Fibroblast of gingiva (primary cell): ENCODE measurements around the gene FREM3.
"Not testable (repeated sequence)": the region's sequence is repeated elsewhere in the genome, so short reads cannot be mapped to it uniquely, and the experiment has no call there.

Experiments used
- DNase-seq: peaks from one replicate; pipeline ENCODE4 v3.0.0-alpha.2; 2011; ENCODE audit warnings: low read depth

The FREM3 gene

DNA sequence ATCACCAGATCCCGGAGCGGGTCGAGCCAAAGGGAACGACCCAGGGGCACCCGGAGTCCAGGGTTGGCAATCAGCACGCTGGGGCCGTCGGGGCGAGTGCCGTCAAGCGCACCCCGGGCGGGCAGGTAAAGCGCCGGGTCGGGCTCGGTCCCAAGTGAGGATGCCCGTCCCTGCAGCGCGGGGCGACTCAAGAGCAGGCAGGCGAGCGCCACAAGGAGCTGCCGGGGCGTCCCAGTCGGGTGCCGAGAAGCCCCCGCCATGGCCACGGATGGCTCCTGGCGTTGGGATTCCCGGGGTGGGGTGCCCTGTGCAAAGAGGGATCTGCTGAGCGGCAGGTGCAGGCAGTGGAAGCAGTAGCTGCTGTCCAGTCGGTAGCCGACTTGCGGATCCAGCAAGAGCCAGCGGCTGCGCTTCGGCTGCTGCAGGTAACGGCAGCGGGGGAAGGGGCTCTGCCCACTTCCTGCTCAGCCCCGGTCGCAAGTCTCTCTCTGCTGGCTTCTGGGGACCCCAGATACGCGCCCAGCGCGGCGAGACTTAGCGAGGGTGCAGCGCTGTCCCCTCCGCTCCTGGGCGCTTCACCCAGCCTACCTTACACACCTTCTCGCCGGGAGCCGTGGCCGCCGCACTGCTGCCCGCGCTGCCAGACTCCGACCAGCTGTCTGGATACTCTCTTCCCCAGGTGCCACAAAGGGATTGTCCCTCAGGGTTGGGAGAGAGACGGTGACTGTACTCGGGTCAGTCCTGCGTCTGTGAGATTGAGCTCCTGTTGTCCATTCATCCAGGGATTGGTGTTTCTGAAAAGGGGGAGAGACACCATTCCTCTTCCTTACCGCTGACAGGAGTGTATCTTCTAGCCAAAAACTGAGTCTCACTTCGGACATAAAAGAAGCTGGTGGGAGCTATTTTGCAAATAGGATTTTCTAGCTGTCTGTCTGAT is at the start of gene FREM3:
Gene FREM3, minus strand, starts transcription at position 260 of the 937 bp plus-strand sequence. Its CDS starts 0 bp downstream, at position 260.
- DNase-seq: no peak

DNA sequence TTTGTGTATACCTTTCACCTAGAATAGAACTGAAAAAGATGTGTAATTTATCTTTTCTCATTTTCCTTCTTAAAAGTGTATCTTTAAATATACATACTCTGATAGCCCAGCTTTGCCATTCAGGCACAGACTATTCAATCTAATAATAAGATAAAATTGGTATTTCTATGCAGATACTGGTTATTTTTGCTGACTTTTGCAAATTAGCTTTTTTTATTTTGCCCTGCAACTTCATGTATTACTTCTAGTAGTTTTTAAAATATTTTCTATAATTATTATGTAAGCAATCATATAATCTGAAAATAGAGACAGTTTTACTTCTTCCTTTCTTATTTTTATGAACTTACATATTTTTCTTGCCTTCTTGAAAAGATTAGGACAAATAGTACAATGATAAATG is 45.4 kb upstream of the FREM3 start:
- DNase-seq: no peak

DNA sequence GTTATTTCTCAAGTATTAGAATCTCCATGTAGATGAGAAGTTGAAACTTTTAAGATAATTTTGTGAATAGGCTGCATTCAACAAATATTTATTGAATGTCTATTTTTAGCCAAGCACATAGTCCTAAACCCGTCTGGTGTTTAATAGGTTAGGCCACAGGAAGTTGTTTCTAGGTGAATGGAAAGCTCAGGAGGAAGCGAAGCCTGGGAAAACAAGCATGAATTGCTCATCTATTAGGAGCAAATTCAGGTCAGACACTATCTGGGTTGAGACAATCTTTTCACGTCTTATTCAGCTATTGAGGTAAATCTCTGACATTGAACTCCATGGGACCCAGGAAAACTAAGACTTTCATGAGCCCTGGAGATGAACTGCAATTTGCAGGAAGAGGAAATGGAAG is 43.1 kb upstream of the FREM3 start:
- no peak for DNase-seq

DNA sequence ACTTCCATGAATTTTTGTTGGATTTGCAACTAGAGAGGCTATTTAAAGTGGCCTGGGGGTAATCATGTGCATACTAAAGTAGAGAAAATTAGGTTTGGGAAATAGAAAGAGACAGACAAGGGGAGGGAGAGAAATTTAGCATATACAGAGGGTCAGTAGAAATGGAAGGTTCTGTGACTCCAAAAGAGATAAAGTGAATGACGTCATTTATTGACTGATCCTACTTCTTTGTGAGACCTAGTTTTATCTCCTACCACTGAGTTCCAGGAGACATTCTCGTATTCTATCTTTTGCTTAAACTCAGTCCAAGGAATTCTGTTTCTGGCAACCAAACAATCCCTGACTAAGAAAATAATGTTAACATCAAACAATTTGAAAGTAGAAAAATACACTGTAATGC is 42.4 kb upstream of the FREM3 start:
- DNase-seq: no peak

DNA sequence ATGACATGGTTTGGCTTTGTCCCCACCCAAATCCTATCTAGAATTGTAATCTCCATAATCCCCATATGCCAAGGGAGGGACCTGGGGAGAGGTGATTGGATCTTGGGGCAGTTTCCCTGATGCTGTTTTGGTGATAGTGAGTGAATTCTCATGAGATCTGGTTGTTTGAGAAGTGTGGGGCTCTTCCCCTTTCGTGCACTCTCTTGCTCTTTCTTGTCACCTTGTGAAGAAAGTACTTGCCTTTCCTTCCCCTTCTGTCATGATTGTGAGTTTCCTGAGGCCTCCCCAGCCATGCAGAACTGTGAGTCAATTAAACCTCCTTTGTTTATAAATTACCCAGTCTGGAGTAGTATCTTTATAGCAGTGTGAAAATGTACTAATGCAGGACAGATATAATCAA is 36.4 kb upstream of the FREM3 start:
- DNase-seq: no peak

DNA sequence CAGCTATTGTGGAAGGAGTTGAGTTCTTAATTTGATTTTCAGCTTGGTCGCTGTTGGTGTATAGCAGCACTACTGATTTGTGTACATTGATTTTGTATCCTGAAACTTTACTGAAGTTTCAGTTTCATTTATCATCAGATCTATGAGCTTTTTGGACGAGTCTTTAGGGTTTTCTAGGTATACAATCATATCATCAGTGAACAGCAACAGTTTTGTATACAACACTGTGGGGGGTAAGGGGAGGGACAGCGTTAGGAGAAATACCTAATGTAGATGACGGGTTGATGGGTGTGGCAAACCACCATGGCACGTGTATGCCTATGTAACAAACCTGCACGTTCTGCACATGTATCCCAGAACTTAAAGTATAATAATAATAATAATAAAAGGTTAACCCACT is 35.6 kb upstream of the FREM3 start:
- DNase-seq: not testable (repeated sequence)

DNA sequence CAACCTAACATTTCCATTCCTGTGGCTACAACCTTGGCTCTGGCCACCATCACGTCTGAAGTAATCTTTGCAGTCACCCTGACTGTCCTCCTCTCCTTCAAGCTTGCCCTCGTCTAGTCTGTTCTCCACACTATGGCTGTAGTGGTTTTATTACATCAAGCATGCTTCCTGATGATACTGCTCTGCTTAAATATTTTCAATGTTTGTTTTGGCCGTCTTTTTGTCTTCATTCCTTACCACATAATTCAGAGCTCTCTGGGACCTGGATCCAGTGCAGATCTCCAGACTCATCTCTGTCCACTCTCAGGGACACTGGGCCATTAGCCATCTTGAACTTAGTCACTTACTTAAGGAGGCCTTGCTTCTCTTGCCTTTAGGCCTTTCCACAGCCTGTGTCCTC is 27.7 kb upstream of the FREM3 start:
- DNase-seq: peak; percentile 46

DNA sequence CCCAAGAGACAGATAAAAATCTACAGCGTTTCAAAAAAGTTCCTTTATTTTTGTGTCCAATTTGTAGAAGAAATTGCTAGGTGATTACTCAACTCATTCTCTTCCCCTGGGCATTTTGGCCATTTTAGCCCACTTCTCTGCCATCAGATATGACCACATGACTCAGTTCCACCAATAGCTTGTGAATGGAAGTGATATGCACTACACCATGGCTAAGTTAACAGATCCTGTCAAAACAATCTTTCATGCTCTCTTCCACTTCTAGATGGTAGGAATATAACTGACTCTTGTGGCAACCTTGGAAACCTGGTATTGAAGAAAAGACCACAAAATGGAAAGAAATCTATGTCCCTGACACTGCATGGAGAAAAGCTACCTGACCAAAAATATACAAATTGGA is 26.2 kb upstream of the FREM3 start:
- DNase-seq: no peak

DNA sequence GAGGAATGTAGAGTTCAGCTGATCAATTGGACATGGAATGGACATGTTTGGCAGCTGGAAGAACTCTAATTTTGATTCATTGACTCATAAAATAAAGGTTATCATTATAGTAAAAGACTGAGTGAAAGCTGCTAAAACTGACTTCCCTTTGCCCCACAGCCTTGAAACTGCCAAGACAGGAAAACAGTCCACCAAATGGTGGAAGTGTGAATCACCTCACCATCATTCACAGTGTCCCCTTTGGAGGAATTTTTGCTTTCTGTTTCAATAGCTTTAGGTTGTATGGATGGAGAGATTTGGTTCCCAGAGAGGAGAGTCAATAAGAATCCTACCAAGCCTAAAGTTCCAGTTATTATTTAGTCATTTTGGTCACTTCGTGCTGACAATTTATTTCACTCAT is 20.8 kb upstream of the FREM3 start:
- no peak for DNase-seq

DNA sequence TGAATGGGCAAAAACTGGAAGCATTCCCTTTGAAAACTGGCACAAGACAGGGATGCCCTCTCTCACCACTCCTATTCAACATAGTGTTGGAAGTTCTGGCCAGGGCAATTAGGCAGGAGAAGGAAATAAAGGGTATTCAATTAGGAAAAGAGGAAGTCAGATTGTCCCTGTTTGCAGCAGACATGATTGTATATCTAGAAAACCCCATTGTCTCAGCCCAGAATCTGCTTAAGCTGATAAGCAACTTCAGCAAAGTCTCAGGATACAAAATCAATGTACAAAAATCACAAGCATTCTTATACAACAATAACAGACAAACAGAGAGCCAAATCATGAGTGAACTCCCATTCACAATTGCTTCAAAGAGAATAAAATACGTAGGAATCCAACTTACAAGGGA is 18.3 kb upstream of the FREM3 start:
- DNase-seq: not testable (repeated sequence)

DNA sequence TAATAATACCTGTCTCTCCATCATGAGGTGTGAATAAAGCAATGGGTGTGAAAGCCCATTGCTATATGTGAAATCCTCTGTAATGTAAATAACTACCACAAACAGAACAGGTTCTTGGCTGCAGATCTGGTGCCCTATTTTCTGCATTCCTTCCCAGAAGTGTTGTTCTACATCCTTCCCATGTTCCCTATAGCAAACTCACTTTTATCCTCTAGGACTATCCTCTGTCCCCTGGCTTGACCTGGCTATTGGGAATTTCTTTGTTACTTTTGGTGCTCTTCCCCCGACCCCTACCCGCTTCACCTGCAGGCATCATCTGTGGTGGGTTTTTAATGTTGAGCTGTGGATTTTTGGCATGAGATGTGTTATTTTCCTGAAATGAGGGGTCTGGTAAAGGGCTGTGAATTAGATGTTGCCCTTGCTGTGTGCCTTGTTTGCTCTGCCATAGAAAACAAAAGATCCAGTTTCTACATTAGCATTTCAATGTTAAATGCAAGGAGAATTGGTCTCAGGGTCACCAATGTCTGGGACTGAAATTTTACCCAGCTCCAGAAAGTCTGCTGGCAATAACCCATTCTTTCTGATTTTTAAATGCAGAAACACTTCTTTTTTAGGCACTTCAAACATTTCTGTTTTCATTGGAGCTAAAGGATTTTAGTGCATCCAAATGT is 13.6 kb upstream of the FREM3 start:
- no peak for DNase-seq

DNA sequence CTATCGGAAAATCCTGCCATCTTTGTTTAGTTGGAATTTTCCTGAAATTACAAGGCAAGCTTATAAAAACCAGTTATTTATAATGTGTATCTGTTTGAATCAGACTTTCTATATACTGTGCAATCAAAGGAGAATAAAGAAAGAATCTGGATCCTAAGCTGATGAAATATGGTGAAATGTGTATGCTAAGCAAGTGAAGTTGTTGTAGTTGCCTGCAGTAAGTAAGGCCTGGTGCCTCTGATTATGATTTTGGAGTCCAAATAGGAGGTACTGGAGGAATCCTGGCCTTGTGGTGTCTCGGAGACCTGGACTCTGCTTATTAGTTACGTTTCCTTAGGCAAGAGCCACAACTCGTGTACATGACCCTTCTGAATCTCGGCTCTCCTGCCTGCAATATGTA is 13.1 kb upstream of the FREM3 start:
- no peak for DNase-seq

DNA sequence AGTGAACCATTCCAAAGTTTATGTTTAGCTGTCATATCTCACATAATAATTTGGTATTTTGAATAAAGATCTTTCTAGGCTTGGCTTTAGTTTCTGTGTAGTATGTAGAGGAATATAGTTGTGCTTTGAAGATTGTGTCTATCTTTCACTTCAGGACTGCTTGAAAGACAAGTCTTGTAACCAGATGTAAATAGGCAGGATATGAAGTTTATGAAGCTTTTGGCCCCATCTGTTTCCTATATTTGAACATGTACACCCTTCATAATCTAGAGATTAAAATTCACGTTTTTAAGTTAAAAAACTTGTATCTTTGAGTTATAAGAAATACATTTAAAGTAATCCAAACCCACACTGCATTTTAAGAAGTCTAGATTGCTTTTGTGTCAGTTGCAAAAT is 11.7 kb upstream of the FREM3 start:
- no peak for DNase-seq

DNA sequence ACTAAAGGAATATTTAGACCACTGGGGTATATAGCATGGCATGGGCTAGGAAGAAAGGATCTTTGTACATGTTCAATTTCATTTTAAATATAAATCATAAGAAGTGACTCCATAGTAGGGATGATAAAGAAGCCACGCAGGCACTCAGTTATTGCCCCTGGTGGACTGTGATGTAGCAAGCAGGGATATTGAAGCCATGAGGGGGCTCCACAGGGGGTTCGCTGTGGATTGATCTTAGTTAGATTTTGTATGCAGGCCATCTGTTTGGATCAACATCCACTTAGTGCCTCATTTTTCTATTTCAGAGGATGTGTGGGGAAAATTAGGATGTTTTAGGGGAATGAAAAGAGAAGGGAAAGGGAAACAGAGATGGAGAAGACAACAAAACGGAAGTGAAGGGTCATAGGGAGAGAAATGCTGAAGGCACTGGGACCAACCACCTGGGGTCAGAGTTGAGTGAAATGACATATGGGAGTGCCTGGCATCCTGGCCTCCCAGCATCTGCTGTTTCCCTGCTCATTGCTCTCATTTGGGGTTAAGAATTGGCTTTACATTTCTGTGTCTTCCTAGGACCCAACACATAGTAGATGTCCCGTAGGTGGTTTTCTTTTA is 11.2 kb upstream of the FREM3 start:
- DNase-seq: no peak

DNA sequence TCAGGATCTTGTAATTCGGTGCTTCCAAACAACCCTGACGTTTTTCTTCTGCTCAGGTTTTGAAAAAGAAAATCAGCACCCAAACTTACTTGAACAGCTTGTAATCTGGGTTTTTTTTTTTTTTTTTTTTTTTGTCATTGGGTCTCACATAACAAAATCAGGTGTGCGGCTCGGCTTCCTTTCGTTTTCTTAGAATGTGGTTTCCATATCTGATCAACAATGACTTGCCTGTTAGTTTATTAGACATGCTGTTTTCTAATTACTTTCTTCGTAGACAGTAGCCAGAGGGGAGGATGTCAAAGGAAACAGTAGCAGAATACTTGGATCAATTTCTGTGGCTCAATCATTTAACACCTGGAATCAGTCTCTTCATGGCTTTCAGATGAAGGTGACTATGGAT is 890 bp upstream of the FREM3 start:
- DNase-seq: no peak

DNA sequence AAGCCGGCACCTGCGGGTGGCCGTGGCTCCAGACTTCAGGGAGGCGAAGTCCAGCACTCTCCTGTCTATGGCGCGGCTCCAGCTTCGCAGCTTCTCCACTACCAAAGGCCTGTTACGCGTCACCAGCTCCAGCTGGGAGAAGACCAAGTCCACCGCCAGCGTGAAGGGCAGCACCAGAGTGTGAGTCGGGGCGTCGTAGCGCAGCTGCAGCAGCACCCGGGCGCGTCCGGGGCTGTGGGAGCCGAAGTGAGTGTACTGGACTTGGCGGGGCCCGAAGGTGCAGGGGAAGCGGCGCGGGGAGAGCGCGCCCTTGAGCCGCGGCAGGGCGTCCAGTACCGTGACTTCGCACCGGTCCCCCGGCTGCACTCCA is 444 bp downstream of the FREM3 start:
- DNase-seq: no peak

DNA sequence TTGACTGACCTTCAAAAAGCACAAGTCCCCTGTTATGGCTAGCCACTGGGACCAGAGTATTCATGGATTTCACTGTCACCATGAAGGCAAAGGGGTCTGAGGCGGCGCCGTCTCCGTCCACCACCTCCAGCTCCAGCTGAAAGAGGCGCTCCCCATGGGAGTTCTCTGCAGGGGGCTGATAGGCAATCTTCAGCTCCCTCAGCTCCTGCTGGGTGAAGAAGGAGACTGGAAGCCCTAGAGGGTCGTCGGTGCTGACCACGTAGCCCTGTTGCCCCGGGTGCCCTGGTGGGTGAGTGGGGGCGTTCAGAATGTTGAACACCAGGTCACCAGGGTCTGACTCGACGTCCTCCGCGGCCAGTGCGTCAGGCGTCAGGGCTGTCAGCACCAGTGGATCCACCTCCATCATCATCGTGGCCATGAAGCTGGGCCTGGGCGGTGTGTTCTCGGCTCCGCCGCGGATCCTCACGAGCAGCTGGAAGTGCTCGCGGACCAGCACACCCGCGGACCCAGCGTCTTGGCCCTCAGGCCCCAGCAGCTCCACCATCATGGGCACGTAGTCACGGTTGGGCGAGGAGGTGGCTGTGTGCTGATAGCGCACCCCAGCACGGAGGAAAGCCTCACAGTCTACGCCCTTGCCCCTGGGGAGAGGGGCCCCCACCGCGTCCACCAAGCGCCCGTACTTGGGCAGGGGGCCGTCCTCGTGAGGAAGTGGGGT is 987 bp downstream of the FREM3 start:
- DNase-seq: no peak

DNA sequence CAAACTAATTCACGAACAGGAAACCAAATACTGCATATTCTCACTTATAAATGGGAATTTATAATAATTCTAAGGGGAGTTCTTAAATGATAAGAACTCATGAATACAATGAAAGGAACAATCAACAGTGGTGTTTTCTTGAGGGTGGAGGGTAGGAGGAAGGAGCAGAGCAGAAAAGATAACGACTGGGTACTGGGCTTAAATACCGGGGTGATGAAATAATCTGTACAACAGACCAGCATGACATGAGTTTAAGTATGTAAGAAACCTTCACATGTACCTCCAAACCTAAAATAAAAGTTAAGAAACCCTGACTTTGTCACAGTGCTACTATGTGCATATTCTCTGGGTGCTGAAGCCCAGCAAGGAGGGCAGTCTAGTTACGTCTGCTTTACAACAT is 6.6 kb downstream of the FREM3 start:
- no peak for DNase-seq

DNA sequence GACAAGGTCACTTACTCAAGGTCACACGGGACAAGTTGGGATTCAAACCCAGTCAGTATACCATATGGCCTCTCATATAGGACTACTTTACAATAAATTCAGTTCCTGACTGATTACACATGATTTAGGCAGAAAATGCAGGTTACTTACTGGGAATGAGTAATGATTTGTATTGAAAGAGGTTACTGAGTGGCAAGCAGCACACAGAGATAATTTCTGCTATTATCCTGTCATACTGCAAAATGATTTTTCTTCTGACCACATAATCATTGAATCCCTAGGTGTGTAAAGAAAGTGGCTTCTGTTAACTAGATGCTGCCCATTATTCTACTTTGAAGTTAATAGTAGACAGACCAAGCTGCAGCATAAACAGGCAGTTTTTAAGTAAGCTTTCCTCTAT is 8.2 kb downstream of the FREM3 start:
- no peak for DNase-seq

DNA sequence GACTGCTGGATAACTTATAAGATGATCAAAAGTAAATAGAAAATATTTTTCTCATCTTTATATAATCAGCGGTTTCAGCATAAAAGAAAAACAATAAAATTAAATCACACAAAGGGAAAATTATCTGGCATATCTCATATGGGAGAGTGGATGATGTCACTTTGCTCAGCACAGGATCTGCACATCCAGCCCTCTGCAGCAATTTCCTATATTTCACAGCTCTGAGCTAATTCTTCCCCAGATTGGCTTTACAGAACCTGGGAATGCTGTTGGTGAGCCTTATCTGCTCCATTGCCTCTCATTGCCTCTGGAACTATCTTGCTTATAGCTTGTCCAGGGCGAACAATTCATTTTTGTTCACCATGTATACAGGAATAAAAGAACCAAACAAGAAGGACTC is 21.0 kb downstream of the FREM3 start:
- DNase-seq: no peak

DNA sequence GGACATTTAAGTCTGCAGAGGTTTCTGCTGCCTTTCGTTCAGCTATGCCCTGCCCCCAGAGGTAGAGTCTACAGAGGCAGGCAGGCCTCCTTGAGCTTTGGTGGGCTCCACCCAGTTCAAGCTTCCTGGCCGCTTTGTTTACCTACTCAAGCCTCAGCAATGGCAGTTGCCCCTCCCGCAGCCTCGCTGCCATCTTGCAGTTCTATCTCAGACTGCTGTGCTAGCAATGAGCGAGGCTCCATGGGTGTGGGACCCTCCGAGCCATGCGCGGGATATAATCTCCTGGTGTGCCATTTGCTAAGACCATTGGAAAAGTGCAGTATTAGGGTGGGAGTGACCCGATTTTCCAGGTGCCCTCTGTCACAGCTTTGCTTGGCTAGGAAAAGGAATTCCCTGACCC is 26.8 kb downstream of the FREM3 start:
- DNase-seq: not testable (repeated sequence)

DNA sequence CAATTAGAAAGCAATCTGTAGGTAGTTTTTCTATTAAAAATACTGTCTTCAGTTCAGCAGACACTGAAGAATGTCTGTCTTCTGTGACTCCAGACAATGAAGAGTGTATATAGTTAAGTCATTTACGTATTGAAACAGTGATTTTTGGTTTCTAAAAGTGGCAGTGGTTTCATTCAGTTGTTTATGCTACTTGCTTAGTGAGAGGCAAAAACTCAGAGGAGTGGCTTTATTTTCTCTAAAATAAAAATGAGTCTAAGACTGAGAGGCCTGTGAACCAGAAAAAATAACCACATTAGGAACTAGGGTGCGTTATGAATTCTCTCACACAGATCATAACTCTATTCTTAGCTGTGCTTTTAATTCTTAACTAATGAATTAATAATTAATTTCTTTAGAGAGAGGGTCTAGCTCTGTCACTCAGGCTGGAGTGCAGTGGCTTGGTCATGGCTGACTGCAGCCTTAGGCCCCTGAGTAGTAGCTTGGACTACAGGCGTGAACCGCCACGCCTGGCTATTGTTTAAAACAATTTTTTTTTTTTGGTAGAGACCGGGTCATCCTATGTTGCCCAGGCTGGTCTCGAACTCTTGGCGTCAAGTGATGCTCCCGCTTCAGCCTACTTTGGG is 31.4 kb downstream of the FREM3 start:
- DNase-seq: no peak
